Mammary microvascular endothelial cell (primary cell): Measurements from ENCODE around the gene LIPI. TPM values are rescaled to one million over a fixed set of nuclear protein-coding genes. Genes with fewer than 3 reads are reported as not detected.

Experiments
- total RNA-seq: library from RNA; depleted of rRNA; stranded (reverse); fragments of >200 nt; gene quantifications from 2 replicates; pipeline ENCODE4 v1.2.3, GENCODE V29; 2015

The LIPI gene
- total RNA-seq: not detected in 2 replicates

DNA sequence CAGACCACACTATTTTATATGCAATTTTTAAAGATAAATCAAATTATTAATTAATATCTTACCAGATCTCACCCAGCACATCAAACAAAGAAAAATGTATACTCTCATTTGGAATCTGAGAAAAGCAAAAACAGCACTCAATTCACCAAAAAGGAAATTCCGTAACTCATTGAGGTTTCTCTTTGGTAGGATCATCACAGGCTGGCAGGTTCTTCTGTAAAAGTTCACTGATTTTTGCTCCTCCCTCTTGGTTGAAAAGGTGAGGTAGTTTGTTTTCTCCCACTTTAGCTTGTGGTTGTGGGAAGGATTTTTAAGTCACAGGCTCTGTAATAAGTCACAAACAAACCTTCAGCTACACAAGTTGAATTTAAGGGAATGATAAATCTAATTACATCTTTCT, at the start of gene LIPI:
TSS of gene LIPI (minus strand) at position 218 of the 400 bp plus-strand sequence. CDS start at position 108, 110 bp downstream.

GRCh38 chr21:14215971-14216641, 5.4 kb upstream of the LIPI start, which contains the start of gene RBM11:
Gene RBM11 (plus strand): TSS chr21:14216157. CDS start chr21:14216187, 30 bp downstream.

Other genes starting within 250 kb of the LIPI start
- gene RBM11, start 5.2 kb upstream of the LIPI start, total RNA-seq: not detected in 2 replicates
- gene HSPA13, start 172.2 kb upstream of the LIPI start, total RNA-seq: 28.8 and 33.9 TPM in 2 replicates